Suprapubic skin (tissue), 4 donors: ENCODE results near the gene CADM1. TPM values are rescaled to one million over a fixed set of nuclear protein-coding genes. Genes with fewer than 3 reads are reported as not detected.

Experiments used
- DNase-seq, 2 donors: peaks; one replicate each; pipeline ENCODE4 v3.0.0-alpha.2; 2019; ENCODE audit warnings: low spot score in 2 of 2
- H3K27ac ChIP-seq: fragments of 200-600 bp; sonication (generic); one replicate; pipeline ENCODE4 v1.5.1; 2019
- H3K27me3 ChIP-seq: fragments of 200-600 bp; sonication (generic); one replicate; pipeline ENCODE4 v1.5.1; 2019
- H3K36me3 ChIP-seq: fragments of 200-600 bp; sonication (generic); one replicate; pipeline ENCODE4 v1.5.1; 2019
- H3K4me1 ChIP-seq: fragments of 200-600 bp; sonication (generic); one replicate; pipeline ENCODE4 v1.5.1; 2019
- H3K4me3 ChIP-seq: fragments of 200-600 bp; sonication (generic); one replicate; pipeline ENCODE4 v1.5.1; 2019; ENCODE audit warnings: mild to moderate bottlenecking
- H3K9me3 ChIP-seq: fragments of 200-600 bp; sonication (generic); one replicate; pipeline ENCODE4 v1.5.1; 2019
- EP300 ChIP-seq: sonication (generic); formaldehyde crosslinking; IDR thresholded peaks from one replicate; pipeline ENCODE4 v1.6.1; 2017; ENCODE audit warnings: antibody characterized with exemption
- POLR2A ChIP-seq, 2 donors: fragments of 450-650 bp; IDR thresholded peaks; one replicate each; pipeline ENCODE4 v1.6.1; 2017; ENCODE audit warnings: antibody characterized with exemption in 2 of 2, mild to moderate bottlenecking in 2 of 2, moderate library complexity in 2 of 2
- POLR2AphosphoS5 ChIP-seq, 3 donors: sonication (generic); formaldehyde crosslinking; IDR thresholded peaks; one replicate each; pipeline ENCODE4 v1.6.1; 2017; ENCODE audit warnings: antibody characterized with exemption in 3 of 3
- WGBS: methylation state at CpG from one replicate; pipeline ENCODE4 v1.1.5; 2018; 5-methylcytosine and 5-hydroxymethylcytosine counted together
- total RNA-seq, 4 donors: library from RNA; depleted of rRNA; stranded (reverse); fragments of >200 nt; gene quantifications; one replicate each; pipeline ENCODE4 v1.1.0, GENCODE V29; 2016
- TF ChIP-seq, protein P1 (sequence below), 2 donors: fragments of 200-600 bp in 1 of 2; fragments of 450-650 bp in 1 of 2; sonication (generic) in 1 of 2; IDR thresholded peaks; one replicate each; pipeline ENCODE4 v1.5.1; 2016 to 2019; ENCODE audit warnings: antibody characterized with exemption in 2 of 2, mild to moderate bottlenecking in 1 of 2, moderate library complexity in 1 of 2

CADM1 gene
- total RNA-seq, 4 donors from 2014 or later: 13.3 to 26.2 (median 15.3) TPM

DNA sequence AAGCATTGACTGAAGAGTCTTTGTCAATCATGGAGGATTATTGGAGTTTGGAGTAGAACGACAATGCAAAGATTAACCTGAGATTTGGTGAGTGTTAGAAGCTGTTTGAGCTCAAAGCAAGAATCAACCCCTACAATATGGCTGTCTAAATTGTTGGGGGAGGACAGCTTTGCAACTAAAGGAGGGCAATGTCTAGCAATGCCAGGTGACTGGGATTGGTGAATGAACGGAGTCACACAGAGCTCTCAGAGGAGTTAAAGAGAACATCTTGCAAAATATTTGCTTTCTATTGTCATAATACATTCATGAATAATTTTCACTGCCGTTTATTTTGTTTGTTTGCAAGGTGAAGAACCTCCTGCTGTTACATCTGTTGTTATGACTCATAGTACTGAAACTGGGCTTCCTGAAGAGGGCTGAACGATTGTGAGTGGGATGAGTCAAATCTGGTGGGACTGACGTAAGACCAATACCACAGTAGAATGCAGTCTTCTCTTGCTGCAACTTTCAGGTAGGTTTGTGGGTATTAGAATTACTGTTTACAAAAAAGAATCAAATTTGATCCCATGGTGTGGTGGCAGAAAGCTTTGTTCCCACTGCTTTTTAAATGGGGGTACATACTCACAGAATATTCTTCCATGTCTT is 281.9 kb downstream of the CADM1 start:
- Histone ChIP-seq H3K4me1 (no peaks in the 10 kb centered on the region), H3K4me3 (no peak overlapping the region), H3K27me3 (no peaks in the 10 kb centered on the region), H3K9me3 (no peaks in the 10 kb centered on the region), H3K27ac (no peak overlapping the region), H3K36me3 (peaks cover 2% of the 10 kb centered on the region)
- TF ChIP-seq, protein P1, sequence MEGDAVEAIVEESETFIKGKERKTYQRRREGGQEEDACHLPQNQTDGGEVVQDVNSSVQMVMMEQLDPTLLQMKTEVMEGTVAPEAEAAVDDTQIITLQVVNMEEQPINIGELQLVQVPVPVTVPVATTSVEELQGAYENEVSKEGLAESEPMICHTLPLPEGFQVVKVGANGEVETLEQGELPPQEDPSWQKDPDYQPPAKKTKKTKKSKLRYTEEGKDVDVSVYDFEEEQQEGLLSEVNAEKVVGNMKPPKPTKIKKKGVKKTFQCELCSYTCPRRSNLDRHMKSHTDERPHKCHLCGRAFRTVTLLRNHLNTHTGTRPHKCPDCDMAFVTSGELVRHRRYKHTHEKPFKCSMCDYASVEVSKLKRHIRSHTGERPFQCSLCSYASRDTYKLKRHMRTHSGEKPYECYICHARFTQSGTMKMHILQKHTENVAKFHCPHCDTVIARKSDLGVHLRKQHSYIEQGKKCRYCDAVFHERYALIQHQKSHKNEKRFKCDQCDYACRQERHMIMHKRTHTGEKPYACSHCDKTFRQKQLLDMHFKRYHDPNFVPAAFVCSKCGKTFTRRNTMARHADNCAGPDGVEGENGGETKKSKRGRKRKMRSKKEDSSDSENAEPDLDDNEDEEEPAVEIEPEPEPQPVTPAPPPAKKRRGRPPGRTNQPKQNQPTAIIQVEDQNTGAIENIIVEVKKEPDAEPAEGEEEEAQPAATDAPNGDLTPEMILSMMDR (IDR thresholded peaks at IDR 0.05): no peak
- TF ChIP-seq EP300: no peak
- no peak for TF ChIP-seq POLR2A (IDR thresholded peaks at IDR 0.05)
- no peak for TF ChIP-seq POLR2AphosphoS5 (IDR thresholded peaks at IDR 0.05)
- WGBS: 61% methylated on average over 5 of the region's 5 CpGs
- no peak for DNase-seq

DNA sequence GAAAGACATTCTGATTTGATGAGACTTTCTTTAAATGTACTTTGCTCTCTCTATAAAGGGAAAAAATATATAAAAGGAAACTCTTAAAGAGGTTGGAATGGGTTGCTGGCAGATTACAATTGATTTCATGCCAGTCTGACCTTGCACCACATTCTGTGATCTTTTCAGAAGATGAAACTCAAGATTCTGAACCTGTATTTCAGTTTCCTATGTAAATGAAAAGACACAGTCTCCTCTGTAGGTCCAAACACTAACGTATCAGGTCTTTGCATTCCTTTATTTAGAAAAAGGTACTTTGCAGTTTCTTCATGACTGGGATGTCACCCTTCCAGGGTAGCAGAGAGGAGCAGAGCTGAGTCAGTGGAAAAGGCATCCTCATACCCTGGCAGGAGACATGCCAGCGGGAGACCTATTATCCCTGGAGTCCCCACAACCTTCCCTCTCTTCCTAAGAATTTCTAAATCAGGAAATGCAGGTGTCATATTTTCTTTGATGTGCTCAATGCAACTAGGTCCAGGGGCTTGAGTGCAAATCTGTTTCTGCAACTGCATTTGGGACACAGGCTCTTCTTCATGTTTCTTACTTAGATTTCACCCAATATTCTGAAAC is 282.6 kb downstream of the CADM1 start:
- Histone ChIP-seq H3K9me3 (no peaks in the 10 kb centered on the region), H3K27ac (no peak overlapping the region), H3K4me3 (no peak overlapping the region), H3K4me1 (no peaks in the 10 kb centered on the region), H3K36me3 (peaks cover 2% of the 10 kb centered on the region), H3K27me3 (no peaks in the 10 kb centered on the region)
- no peak for DNase-seq
- WGBS: 61% methylated on average over 2 of the region's 2 CpGs
- no peak for TF ChIP-seq POLR2AphosphoS5 (IDR thresholded peaks at IDR 0.05)
- TF ChIP-seq, protein P1 (IDR thresholded peaks at IDR 0.05): no peak
- TF ChIP-seq POLR2A (IDR thresholded peaks at IDR 0.05): no peak
- no peak for TF ChIP-seq EP300

DNA sequence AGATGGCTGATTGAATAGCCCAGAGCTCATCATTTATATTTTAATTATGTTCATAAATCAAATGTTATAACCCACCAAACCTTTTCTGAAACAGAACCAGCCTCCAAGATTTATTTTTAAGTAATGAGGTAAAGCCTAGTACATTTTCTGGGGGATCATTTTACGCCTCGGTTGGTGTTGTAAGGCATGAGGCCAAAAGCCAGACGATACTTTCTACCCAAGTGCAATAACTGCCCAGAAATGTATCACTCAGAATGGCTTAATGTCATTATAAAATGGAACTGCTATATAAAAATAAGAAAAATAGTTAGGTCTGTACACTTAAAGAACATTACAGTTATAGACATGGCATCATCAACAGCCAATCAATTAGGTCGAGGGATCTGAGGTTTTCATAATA is 283.3 kb downstream of the CADM1 start:
- Histone ChIP-seq H3K9me3 (no peaks in the 10 kb centered on the region), H3K27me3 (no peaks in the 10 kb centered on the region), H3K4me3 (no peak overlapping the region), H3K27ac (no peak overlapping the region), H3K4me1 (no peaks in the 10 kb centered on the region), H3K36me3 (peaks cover 2% of the 10 kb centered on the region)
- WGBS: 89% methylated on average over 4 of the region's 4 CpGs
- TF ChIP-seq, protein P1 (IDR thresholded peaks at IDR 0.05): no peak
- no peak for TF ChIP-seq POLR2A (IDR thresholded peaks at IDR 0.05)
- TF ChIP-seq POLR2AphosphoS5 (IDR thresholded peaks at IDR 0.05): no peak
- no peak for TF ChIP-seq EP300
- DNase-seq: no peak

DNA sequence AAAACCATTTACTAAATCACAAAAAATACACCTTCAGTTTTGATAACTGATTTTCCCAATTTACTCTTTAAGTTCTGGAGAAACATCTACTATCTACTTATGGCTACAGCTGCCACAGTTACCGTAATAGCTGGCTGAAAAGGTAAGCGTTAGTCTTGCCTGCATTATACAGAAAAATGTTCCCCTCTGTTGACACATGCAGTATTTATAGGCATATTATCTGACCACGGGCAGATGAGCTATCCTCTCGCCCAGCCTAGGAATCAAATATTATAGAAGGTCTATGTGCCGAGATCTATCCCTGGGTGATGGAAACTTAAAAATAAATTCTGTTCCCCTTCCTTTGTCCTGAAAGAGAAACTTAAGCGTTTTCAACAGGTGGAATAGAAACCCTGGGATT is 283.8 kb downstream of the CADM1 start:
- Histone ChIP-seq H3K36me3 (peaks cover 2% of the 10 kb centered on the region), H3K9me3 (no peaks in the 10 kb centered on the region), H3K4me3 (no peak overlapping the region), H3K27ac (no peak overlapping the region), H3K4me1 (no peaks in the 10 kb centered on the region), H3K27me3 (no peaks in the 10 kb centered on the region)
- 90% methylated on average over 6 of the region's 6 CpGs for WGBS
- no peak for DNase-seq
- TF ChIP-seq POLR2A (IDR thresholded peaks at IDR 0.05): no peak
- no peak for TF ChIP-seq POLR2AphosphoS5 (IDR thresholded peaks at IDR 0.05)
- TF ChIP-seq, protein P1 (IDR thresholded peaks at IDR 0.05): no peak
- no peak for TF ChIP-seq EP300

DNA sequence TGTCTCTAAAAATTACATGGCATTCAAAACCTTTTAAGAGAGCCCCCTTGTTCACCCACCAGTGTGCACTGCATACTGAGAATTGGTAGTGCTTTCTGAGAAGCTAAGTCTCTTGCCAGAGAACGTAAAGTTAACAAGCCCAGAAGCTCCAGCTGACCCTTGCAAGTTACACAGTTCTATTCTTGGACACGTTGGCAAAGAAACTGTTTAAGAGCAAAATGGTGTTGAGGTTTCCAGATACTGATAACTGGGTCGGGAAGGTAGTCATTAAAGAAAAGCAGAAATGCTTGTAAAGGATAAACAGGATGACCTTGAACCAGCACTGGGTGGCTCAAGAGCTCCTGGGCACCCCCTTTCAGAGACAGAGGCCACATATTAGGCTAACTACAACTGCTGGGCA is 284.8 kb downstream of the CADM1 start:
- H3K4me3 ChIP-seq: no peak overlapping the region
- H3K4me1 ChIP-seq: no peaks in the 10 kb centered on the region
- 92% methylated on average over 3 of the region's 3 CpGs for WGBS
- TF ChIP-seq POLR2A (IDR thresholded peaks at IDR 0.05) (no peak), EP300 (no peak), POLR2AphosphoS5 (IDR thresholded peaks at IDR 0.05) (no peak)
- TF ChIP-seq, protein P1 (IDR thresholded peaks at IDR 0.05): no peak
- H3K36me3 ChIP-seq: peaks cover 2% of the 10 kb centered on the region
- H3K27me3 ChIP-seq: no peaks in the 10 kb centered on the region
- DNase-seq: no peak
- H3K27ac ChIP-seq: no peak overlapping the region
- H3K9me3 ChIP-seq: no peaks in the 10 kb centered on the region
